Measurements from ENCODE around the gene AGK. TPM values are rescaled to one million over a fixed set of nuclear protein-coding genes. Genes with fewer than 3 reads are reported as not detected.

Gene AGK, protein sequence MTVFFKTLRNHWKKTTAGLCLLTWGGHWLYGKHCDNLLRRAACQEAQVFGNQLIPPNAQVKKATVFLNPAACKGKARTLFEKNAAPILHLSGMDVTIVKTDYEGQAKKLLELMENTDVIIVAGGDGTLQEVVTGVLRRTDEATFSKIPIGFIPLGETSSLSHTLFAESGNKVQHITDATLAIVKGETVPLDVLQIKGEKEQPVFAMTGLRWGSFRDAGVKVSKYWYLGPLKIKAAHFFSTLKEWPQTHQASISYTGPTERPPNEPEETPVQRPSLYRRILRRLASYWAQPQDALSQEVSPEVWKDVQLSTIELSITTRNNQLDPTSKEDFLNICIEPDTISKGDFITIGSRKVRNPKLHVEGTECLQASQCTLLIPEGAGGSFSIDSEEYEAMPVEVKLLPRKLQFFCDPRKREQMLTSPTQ
- total RNA-seq: 24.8 TPM

DNA sequence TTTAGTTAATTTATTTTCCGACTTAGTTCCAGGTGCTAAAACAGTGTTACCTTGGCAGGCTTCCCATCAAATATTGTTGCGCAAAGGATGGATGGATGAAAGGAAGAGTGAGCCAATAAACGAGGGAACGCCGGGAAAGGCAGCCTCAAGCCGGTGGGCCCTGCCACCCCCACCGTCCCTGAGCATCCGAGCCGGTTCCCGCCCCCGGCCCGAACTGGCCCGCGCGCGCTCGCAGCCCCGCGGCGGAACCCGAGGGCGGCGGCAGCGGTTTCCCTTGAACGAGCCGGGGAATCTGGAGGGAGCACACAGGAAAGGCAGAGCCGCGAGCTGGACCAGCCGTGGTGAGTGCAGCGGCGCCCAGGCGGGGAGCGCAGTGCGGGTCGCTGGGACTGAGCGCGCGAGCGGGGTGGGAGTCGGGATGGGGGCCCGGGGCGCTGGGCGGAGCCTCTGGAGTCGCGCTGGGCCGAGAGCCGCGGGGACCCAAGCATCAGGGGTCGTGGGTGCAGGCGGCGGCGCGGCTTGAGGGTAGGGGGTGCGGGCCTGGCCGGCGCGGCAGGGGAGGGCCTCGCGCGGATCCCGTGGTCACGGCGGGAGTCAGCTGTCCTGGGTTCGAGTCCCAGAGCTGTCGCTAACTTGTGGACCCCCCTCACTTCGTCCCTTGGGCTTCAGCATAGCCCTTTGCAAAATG, at the start of gene AGK:
TSS of gene AGK (plus strand) at position 317 of the 688 bp plus-strand sequence. CDS start 4,057 bp downstream, outside the sequence.
- ATAC-seq (peak; percentile 87), DNase-seq (ENCODE audit: low spot score) (peak; percentile 81)
- intact Hi-C loops (cut with DNase I): no loop called here

DNA sequence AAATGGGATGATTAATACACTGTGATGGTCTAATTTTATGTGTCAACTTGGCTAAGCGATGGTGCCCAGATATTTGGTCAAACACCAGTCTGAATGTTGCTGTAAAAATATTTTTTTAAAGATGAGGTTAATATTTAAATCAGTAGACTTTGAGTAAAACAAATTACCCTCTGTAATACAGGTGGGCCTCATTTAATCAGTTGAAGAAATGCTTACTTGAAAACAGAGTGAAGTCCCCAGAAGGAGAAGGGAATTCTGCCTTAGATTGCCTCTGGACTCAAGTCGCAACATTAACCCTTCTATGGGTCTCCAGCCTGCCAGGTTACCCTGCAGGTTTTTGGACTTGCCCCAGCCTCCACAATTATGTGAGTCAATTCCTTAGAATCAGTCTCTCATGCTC, 49.8 kb upstream of the AGK start:
- intact Hi-C loops (cut with DNase I): no loop called here
- DNase-seq (ENCODE audit: low spot score): no peak

DNA sequence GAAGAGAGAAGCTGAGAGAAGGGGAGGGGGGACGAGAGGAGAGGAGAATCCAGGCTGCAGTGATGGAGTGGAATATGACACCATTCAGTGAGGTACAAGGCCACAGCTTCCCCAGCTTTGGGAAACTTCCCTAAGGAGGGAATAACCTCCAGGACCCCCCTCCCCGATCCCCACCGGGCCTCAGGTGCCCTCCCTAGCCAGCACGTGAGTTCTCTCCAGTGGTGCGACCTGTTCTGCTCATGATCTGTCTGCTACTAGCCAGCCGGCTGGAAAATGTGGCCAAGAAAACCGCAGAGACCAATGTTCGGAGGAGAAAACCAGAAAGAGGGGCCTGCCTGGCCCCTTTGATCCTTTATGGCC, 39.9 kb upstream of the AGK start:
- intact Hi-C loops (cut with DNase I): no loop called here
- no peak for DNase-seq (ENCODE audit: low spot score)
- no peak for ATAC-seq

More for the DNA sequence above, 49.8 kb upstream of the AGK start:
- no peak for ATAC-seq

DNA sequence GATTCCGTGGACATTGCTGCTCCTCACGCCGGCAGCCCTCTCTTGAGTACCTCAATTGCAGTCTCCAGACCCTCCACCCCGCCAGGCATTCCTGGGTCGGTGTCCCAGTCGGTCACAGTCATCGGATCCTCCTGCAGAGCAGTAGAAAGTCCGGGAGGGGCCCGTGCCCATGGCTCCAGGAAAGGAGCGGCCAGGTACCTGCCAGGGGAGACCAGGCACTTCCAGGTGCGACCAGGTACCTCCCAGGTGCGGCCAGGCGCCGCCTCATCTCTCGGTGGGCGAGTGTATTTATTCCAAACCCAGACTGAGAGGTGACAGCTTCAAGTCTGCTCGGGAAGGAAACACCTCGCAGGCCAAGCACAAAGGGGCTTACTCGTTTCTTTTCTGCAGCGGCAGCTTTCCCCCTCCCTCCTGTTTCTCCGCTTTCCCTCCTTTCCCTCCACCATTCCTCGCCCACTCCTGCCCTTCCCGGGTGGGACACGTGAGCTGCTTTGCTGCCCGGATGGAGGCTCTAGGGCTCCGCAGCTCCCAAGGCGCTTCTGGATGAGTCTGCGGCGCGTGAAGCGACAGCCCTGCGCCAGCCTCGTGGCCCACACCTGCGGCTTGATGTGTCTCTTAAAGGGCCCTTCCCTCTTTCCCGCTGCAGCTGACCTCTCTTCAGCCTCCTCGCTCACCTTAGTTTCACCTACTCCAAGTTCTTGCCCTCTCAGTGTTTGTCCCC, 39.4 kb upstream of the AGK start:
- DNase-seq (ENCODE audit: low spot score) (no peak), ATAC-seq (no peak)
- intact Hi-C loops (cut with DNase I): no loop called here

DNA sequence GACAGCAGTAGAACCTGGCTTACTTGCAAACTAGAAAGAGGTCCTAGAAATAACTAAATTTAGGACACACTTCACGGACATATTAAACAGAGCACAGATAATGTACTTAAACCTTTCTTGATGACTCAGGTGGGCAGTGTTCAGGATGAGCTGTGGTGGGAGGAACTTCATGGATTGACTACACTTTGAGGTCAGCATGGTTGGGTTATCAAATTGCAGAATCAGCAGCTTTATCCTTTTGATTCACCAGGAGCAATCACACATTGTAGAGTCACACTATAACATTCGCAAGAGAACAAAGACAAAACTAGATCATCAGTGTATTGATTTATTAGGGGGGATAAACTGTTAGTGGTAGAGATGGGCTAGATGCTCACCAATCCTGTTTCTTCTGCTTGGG, 38.6 kb upstream of the AGK start:
- intact Hi-C loops (cut with DNase I): no loop called here

DNA sequence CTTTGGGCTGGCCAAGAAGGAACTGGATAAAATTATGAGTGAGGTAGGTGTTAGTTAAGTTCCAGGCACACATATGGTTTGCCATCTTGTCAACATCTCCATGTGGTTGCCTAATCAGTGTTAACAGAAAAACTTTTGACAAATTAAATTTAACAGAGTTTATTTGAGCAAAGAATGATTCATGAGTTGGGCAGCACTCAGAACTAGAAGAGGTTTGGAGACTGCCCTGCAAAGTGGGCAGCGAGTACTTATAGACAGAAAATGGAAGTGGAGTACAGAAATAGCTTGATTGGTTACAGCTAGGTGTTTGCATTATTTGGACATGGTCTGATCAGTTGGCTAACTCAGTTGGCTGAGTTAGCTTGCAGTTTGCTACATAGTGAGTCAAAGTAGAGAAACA, 37.5 kb upstream of the AGK start:
- DNase-seq (ENCODE audit: low spot score) (no peak), ATAC-seq (no peak)
- intact Hi-C loops (cut with DNase I): no loop called here

More for the DNA sequence above, 38.6 kb upstream of the AGK start:
- no peak for DNase-seq (ENCODE audit: low spot score)
- ATAC-seq: no peak

DNA sequence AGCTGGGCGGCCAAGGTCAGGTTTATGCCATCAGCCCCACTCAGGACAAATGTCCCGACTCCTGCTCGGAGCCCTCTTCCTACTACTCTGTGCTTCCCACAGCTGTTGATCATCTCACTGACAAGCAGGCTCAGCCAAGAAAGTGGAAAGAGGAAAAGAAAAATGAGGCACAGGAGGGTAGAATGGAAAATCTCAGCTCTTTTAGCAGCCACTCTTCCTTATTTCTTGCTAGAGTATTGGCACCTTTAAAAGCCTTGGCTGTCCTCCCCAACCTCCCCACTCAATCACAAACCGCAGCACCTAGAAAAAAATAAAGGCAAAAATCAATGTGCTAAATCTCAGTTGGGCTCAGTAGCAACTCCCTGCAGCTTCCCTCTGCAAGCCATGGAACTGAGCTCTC, 35.3 kb upstream of the AGK start:
- intact Hi-C loops (cut with DNase I): no loop called here
- ATAC-seq: no peak
- no peak for DNase-seq (ENCODE audit: low spot score)

DNA sequence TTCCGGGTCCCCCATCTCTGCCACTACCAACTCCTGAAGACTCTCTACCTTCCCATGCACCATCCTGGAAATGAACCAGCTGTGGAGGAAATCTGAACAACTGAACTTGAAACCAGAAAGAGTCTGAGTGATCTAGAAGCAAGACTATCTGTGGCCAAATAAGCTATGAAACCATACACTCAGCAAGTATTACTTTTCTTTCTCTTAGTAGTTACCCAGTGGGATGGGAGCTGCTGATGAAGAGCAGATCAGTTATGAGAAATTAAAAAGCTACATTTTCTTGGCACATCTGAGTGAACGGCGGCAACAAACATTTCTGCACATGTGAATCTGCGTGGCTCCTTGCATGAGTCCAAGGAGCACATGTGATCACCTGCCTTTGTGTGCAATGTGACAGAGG, 31.6 kb upstream of the AGK start:
- ATAC-seq: no peak
- intact Hi-C loops (cut with DNase I): no loop called here

DNA sequence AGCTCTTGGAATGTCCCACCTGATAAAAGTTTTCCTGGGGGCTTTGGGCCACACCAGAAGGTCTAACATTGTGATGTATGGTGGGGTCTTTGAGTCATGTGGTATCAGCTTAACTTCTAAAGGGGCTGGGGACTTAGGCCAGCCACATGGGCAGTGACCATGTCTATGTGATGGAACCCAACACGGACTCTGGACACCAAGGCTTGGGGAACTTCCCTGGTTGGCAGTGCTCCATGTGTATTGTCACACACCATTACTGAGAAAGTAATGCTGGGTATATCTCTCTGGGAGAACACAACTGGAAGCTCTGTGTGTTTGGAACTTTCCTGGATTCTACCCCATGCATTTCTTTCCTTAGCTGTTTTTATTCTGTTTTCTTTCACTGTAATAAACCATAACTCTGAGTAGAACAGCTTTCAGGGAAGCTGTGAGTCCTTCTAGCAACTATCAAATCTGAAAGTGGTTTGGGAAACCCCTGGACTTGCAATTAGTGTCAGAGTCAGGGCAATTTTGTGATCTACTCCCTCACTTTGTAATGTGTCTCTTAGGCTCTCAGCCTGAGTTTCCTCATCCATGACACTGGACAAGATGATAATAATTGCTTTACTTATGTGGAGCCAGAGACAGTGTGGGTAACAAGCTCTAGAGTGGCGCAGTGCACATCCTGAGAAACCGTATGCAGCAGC, 28.4 kb upstream of the AGK start:
- intact Hi-C loops (cut with DNase I): no loop called here
- DNase-seq (ENCODE audit: low spot score) (no peak), ATAC-seq (no peak)

More for the DNA sequence above, 31.6 kb upstream of the AGK start:
- DNase-seq (ENCODE audit: low spot score): no peak

DNA sequence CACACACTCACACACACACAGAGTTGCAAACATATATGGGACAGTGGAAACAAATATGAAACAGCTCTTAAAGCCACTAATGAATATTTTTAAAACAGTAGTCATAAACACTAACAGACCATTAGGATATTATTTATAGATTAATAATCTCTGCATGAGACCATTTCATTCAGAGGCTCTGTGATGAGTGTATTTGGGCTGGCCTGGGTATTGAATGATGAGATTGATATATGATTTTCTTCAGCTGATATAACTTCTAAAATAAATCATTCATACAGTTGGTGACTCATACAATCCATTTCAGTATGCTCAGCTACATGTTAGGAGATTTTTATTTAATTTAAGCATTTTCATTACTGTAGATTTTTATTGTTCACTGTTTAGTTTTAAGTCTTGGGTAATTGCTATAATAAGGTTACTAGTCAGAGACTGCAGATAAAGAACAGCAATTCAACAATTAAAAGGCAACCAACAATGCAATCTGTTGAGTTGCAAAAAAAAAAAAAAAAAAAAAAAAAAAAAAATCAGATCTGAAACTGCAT, 25.2 kb upstream of the AGK start:
- ATAC-seq: no peak
- DNase-seq (ENCODE audit: low spot score): no peak
- intact Hi-C loops (cut with DNase I): no loop called here

DNA sequence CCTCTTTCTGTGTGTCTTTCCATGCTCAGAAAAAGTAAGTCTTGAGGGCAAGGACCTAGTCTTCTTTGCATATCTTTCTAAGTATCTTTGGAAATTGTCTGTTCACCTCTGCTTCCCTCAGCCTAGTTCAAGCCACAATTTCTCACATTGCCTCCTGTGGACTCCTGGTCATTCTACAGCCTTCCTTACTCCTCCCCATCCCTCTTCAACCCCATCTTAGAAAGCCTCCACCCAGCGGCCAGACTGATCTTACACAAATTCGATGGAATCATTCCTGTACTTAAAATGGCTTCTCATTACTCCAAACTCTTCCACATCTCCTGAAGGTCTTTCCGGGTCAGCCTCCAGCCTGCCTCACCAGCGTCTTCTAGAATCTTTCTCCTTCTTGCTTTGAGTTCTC, 24.1 kb upstream of the AGK start:
- no peak for ATAC-seq
- DNase-seq (ENCODE audit: low spot score): no peak
- intact Hi-C loops (cut with DNase I): no loop called here

DNA sequence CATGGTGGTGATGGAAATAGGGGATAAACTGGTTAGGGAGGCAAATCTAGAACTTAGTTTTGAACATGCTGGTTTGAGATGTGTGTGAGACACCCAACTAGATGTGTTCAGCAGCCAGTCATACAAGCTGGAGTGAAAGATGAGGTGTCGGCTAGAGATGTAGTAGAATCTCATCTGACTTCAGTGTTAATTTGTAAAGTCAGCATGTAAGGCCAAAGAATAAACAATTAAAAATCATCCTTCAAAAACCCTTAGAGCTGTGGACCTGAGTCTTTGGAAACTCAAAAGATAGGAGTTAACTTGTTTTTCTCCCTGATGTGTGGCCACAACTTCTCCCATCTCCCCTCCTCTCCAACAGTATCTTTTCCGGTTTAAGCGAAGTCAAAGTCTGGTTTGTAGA, 22.8 kb upstream of the AGK start:
- intact Hi-C loops (cut with DNase I): no loop called here
- DNase-seq (ENCODE audit: low spot score): no peak
- no peak for ATAC-seq

DNA sequence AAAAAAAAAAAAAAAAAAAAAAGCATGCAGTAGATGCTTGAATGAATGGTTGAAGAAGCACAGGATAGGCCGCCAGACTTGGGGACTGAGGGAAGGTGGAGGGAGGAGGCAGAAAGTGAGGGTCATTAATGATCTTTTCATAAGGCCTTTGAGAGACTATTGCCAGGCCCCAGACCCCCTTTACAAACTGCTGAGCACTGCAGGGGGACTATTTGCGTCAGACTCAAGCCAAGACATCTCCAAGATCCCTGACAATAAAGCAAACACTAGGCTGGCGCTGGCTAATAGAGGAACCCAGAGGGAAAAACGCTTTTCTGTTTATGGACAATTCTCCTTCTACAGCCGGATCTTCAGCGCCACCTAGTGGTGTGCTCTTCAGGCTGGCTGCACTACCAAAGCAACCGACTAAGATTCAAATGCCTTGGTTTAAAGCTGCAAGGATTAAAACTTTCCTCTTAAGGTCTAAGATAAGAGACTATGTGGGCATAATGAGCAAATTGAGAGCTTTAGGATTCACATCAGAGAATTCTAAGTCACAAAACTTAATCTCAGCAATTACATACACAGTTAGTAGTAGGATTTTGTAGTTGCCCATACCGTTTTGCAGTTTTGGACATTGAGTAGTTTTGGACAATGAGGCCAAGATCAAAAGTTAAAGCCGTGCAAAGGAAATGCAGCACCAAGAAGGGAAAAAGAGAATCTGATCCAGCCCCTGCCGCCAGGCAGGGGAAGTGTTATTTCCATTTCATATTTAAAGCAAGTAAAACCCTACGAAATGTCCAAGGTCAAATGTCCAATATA, 17.9 kb upstream of the AGK start:
- peak; percentile 88 for ATAC-seq
- intact Hi-C loops (cut with DNase I): loop anchor here (10.0 kb wide), 1 partner anchor 519 kb away; the partner anchor contains the start of gene MRPS33
- DNase-seq (ENCODE audit: low spot score): peak; percentile 80

DNA sequence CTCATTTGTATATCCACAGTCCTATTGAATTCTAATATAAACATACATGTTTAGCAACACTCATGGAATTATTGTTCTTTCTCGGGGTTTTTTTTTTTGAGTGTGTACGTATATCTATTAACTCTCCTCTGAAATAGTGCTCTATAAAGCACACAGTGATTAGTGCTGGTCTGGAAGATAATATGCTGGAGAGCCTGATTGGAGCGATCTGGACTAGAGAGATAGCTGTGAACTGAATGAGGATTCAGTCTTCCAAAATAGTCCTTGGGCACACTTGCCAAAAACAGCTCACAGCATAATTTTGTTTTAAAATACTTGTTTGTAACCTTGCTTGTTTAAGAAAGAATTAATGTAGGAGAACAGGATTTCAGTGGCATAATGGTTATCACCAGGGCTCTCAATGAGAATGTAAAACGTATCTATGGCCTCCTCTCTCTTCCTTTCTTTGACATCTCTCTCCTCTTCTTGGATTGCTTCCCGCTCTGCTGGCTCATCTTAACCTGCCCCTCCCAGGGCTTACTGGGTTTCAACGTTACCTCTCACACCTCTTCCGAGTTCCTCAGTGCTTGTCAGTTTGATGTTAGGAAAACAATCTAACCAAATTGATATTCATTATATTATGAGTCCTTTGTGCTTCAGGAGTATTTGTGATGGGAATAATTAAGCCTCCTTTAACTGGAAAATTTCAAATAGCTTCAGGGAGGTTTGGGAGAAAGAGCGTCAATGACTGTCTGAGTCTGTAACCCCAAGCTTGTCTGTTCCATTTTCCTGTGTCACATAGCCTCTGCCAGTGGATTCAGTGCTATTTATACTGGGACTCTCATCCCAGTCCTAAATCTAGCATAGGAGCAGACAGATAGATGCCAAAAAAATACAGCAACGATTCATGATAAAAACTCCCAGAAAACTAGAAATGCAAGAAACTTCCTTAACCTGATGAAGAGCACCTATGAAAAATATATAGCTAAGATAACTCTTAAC, 16.2 kb upstream of the AGK start:
- ATAC-seq: no peak
- no peak for DNase-seq (ENCODE audit: low spot score)
- intact Hi-C loops (cut with DNase I): loop anchor here (10.0 kb wide), 1 partner anchor 520 kb away; the partner anchor contains the start of gene MRPS33

DNA sequence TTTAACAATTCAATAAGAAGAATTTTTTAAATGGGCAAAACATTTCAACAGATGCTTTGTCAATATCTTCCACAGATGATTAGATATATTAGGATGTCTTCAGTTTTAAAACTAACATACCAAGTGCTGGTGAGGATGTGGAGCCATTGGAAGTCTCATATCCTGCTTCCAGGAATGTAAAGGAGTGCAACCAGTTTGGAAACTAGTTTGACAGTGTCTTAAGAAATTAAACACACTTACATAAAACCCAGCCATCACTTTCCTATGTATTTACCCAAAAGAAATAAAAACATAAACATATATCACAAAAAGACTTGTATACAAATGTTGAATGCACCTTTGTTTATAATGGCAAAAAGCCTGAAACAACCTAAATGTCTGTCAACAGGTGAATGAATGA, 13.3 kb upstream of the AGK start:
- DNase-seq (ENCODE audit: low spot score) (no peak), ATAC-seq (no peak)
- intact Hi-C loops (cut with DNase I): loop anchor here (10.0 kb wide), 1 partner anchor 523 kb away; the partner anchor contains the start of gene MRPS33

DNA sequence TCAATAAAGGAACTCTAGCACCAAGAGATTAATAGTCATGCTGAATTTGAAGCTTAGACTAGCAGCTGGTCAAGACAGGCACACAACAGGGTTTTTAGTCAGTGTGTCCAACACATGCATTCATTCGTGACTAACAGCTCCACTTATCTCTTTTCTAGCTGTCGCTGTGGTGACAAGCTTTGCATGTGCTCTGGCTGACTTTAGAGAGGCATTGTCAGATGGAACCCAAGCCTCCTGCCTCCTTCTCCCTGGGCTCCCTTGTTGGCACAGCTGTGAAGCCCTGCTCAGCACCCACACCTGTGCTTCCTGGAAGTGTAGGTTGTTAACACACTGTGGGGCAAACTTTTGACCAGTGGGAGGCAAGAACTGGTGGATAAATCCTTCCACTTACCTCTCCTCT, 9.8 kb upstream of the AGK start:
- ATAC-seq (no peak), DNase-seq (ENCODE audit: low spot score) (no peak)
- intact Hi-C loops (cut with DNase I): no loop called here

DNA sequence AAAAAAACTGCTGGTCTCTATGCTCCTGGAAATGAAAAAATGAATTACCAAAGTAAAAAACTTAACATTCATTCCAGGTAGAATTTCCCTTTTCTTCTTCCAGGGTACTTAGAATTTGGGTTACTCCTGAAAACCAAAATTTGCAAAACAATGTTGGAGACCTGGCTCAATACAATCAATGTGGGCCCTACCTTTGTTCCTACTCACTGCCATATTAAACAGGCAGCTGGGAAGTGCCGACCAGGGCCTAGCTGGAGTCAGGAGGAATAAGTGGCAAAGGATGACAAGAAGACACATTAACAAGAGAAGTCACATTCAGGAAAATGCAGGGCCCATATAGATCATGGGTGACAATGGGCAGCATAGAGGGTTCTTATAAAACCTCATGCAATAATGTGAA, 6.4 kb upstream of the AGK start:
- ATAC-seq (no peak), DNase-seq (ENCODE audit: low spot score) (no peak)
- intact Hi-C loops (cut with DNase I): no loop called here
